ENCODE measurements around the gene PTEN.
"Not testable (repeated sequence)": the region's sequence is repeated elsewhere in the genome, so short reads cannot be mapped to it uniquely, and the experiment has no call there.

The PTEN gene

DNA sequence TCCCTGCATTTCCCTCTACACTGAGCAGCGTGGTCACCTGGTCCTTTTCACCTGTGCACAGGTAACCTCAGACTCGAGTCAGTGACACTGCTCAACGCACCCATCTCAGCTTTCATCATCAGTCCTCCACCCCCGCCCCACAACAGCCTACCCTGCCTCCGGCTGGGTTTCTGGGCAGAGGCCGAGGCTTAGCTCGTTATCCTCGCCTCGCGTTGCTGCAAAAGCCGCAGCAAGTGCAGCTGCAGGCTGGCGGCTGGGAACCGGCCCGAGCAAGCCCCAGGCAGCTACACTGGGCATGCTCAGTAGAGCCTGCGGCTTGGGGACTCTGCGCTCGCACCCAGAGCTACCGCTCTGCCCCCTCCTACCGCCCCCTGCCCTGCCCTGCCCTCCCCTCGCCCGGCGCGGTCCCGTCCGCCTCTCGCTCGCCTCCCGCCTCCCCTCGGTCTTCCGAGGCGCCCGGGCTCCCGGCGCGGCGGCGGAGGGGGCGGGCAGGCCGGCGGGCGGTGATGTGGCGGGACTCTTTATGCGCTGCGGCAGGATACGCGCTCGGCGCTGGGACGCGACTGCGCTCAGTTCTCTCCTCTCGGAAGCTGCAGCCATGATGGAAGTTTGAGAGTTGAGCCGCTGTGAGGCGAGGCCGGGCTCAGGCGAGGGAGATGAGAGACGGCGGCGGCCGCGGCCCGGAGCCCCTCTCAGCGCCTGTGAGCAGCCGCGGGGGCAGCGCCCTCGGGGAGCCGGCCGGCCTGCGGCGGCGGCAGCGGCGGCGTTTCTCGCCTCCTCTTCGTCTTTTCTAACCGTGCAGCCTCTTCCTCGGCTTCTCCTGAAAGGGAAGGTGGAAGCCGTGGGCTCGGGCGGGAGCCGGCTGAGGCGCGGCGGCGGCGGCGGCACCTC, at the start of gene PTEN, which contains the start of gene KLLN:
TSS of gene PTEN (plus strand) at position 573 of the 891 bp plus-strand sequence. CDS start 845 bp downstream, outside the sequence.
TSS of gene KLLN (minus strand) at position 481 of the 891 bp plus-strand sequence. CDS start 1,046 bp downstream, outside the sequence.
- peak; percentile 48 to 70 (median 64) for DNase-seq (ENCODE audit: low read depth in 2 of 3, low spot score in 2 of 3)

DNA sequence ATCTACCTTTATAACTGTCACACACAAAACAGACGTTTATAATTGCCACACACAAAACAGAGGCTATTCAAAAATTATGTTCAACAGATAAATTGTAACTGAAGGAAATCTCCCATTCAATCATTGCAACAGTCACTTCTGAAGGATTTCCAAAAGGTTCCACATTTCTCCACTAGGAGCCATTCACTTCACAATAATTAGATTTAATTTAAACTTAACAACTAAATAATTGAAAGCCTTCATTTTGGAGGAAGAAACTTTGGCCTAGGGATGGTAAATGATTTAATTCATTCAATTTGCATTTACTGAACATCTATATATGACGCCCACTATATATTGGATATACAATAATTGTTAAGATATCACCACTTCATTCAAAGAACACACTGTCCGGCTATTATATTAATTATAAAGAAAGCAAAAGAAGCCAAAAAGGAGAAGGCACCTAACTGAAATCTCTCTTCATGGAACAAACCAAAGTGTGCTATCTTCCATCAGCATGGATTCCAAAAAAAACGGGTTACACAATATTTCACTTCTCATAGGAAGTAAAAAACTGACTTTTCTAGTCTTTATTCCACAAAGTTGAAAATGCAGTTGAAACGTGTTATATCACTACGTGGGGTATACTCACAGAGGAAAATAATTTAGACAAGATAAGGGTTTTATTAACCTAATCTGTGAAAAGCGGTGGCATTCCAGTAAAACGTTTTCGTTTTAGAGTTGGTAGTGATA, 47.1 kb upstream of the PTEN start:
- DNase-seq (ENCODE audit: low read depth in 2 of 3, low spot score in 2 of 3), result no peak

DNA sequence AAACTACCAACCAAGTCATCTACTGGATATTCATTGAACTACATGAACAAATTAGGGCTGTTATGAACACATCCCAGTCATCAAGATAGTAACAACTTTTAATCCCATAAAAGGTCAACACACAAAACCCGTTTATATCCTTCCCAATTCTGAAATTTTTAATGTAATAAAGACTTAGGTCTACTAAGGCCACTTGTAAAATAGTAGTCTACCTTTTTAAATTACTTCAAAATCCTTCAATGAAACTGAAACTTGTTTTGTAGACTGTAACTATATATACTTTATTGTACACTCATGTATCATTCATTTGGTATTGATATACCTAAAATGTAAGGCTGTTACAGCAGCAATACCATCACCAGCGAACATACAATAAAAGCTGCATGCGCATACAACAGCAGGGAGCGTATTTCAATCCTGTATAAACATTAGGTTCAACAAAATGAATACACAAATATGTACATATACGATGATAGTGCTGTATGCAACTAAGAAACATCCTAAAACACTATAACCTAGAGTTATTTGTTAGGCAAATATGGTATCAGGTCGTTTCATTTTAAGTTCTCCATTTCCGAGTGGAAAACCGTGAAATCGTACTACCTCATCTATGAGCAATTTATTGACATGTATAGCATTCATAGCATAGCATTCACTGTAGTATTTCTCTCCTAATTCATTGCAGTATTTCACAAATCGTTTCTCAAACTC, 46.4 kb upstream of the PTEN start:
- no peak for DNase-seq (ENCODE audit: low read depth in 2 of 3, low spot score in 2 of 3)

DNA sequence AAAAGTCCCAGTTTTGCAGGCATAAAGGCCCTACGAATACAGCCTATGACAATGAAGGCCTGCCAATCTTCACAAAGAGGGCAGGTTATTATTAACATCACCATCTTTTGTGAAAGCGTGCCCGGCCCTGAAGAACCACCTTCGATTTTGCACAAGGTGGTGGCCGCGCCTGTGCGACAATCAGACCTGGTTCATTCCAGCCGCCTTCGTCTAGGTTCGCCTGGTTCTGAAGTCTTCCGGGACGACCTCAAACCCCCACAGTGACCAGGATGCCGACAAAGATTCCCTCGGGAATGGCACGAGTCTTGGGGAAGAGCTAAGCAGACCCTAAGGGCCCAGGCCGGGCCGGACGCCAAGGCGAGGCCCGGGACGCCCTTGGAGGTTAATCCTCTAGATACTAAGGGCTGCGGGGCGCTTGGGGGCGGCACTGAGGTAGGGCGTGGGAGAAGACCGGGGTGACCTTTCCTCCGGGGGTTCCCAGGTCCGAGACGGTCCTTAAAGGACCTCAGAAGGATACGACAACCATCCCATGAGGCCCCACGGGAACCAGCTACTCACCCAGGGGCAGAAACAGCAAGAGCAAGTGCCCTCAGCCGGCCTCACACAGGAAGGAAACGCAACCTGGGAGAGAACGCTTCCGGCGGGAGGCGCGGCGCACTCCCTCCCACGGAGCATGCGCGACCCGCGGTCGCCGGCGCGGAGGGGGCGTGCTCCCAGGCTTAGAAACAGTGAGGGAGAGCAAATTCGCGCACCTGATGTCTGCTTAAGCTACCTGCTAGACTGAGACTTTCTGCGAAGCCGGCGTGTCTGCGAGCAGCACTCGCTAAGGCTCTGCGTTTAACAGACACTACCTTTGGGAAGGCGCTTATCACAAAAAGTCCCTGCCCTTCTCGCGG, 45.6 kb upstream of the PTEN start, which contains the start of gene ATAD1:
TSS of gene ATAD1 (minus strand) at position 618 of the 896 bp plus-strand sequence. CDS start 3,627 bp downstream, outside the sequence.
- DNase-seq (ENCODE audit: low read depth in 2 of 3, low spot score in 2 of 3), result peak; percentile 64 to 87 (median 73)

DNA sequence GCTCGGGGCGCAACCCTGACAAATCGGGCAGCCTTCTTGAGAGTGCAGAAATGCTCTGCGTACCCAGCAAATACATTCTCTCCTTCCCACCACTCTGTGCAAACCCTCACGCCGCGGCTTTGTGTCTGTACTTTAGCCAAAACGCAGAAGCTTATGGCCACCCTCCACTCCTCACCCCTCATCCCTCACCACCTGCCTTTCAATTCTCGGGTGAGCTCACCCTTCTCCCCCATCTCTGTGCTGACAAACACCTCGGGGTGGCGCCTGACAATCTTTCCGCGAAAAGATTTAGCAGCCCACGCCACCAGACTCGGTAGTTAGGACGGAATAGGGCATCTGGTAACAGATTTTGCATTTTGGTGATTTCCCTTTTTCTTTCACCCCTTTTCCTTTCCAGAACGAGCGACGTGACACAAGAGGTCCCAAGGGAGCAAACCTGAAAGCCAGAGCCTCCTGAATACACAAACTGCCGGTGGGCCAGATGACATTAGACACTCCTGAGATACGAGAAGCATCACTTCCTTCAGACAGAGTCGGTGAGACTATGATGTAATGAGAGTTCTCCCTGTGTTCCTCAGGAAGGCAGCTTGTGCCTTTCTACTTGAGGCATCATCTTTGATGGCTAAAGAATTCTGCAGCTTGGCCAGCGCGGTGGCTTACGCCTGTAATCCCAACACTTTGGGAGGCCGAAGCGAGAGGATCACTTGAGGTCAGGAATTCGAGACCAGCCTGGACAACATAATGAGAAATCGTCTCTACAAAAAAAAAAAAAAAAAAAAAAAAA, 44.7 kb upstream of the PTEN start:
- peak; percentile 26 to 37 (median 28) for DNase-seq (ENCODE audit: low read depth in 2 of 3, low spot score in 2 of 3)

DNA sequence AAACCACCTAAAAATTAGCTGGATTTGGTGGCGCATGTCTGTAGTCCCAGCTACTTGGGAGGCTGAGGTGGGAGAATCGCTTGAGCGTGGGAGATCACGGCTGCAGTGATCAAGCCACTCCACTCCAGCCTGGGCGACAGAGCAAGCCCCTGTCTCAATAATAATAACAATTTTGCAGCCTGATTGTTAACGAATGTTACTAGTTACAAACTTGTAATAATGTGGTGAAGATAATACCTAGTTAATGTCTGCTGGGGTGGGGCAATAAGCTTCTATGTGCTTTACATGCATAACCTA, 44.2 kb upstream of the PTEN start:
- DNase-seq (ENCODE audit: low read depth in 2 of 3, low spot score in 2 of 3), result no peak

DNA sequence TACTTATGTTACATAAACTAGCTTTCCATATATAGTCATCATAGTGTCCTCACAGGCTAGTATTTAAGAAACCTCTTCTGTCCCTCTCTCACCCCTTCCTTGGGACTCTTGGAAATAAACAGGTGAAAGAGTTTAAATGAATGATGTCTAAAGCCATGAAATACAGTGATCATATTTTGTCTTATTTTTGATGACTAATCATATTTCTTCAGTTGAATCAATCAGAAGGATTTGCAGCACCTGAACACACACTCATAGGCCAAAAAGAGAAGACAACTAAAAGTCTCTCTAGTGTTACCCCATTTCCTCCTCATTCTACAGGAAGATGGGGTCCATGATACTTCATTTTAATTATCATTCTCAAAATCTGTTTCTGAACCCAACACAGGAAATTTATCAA, 36.8 kb upstream of the PTEN start:
- DNase-seq (ENCODE audit: low read depth in 2 of 3, low spot score in 2 of 3), result no peak

DNA sequence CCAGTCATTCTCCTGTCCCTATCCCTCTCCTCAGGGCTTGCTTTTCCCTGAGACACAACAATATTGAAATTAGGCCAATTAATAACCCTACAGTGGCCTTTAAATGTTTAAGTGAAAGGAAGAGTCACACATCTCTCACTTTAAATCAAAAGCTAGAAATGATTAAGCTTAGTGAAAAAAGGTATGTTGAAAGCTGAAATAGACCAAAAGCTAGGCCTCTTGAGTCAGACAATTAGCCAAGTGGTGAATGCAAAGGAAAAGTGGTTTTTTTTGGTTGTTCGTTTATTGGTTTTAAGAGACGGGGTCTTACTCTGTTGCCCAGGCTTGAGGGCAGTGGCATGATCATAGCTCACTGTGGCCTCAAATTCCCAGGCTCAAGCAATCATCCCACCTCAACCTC, 35.7 kb upstream of the PTEN start:
- DNase-seq (ENCODE audit: low read depth in 2 of 3, low spot score in 2 of 3), result no peak

DNA sequence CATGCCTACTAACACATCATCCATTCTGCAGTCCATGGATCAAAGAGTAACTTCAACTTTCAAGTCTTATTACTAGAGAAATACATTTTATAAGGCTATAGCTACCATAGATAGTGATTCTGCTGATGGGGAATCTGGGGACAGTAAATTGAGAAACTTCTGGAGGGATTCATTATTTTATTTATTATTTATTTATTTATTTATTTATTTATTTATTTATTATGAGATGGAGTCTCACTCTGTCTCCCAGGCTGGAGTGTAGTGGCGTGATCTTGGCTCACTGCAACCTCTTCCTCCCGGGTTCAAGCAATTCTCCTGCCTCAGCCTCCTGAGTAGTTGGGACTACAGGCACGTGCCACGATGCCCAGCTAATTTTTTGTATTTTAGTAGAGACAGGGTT, 34.4 kb upstream of the PTEN start:
- not testable (repeated sequence) for DNase-seq (ENCODE audit: low read depth in 2 of 3, low spot score in 2 of 3)

DNA sequence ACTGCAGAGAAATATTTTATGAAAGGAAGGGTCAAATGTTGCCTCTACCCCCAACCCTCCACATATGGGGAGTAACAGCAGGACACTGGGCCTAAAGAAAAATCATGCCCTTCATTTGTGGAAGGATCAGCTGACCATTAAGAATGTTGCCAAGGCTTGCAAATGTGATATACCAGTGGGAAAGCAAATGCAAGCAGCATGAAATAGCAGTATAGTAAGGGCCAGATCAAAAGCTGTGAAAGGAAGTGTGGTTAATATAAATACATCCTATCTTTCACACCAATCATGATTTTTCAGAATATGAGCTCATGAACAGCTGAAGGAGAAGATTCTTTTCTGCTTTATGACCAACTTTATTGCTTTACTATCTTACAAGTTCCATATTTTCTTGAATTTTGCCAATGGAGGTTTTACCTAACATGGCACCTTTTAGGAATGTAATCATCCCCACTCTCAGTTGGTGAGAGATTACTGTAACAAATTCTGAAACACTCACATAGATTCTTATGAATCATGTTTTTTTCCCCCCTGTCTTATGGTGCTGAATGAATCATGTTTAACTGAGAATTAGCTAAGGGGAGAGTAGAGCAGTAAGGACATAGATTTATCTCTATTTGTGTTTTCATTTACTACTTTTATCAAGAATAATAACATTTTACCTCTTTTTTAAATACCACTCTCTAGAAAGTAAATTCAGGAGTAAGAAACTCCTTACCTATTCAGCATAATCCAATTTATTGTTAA, 33.3 kb upstream of the PTEN start:
- no peak for DNase-seq (ENCODE audit: low read depth in 2 of 3, low spot score in 2 of 3)

DNA sequence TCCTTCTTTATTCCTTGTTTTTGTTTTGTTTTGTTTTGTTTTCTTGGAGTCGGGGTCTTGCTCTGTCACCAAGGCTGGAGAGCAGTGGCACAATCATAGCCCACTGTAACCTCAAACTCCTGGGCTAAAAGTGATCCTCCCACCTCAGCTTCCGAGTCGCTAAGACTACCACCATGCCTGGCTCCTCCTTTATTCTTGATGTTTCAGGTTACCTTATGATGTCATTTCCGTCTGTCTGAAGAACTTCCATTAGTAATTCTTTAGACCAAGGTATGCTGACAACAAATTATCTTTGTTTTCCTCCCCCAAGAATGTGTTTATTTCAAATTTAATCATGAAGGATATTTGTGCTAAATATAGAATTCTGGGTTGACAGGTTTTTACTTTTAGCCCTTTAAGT, 27.3 kb upstream of the PTEN start:
- DNase-seq (ENCODE audit: low read depth in 2 of 3, low spot score in 2 of 3), result no peak

DNA sequence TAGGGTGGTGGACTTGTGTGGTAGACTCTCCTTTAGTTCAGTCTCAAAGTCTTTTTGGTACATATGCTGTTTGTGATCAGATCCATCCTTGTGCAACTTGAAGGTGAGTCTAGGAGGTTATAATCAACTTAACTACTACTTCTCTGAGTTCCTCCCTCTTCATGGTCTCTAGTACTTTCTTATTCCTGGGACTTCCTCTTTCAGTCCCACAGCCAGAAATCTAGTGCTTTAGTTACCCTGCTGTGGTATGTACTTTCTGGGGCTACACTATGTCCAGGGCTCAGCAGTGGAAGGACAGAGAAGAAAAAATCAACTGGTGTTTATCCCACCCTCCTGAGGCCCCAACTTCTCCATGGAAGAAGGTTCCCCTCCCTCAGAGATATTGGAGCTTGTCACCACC, 26.0 kb upstream of the PTEN start:
- DNase-seq (ENCODE audit: low read depth in 2 of 3, low spot score in 2 of 3), result no peak

DNA sequence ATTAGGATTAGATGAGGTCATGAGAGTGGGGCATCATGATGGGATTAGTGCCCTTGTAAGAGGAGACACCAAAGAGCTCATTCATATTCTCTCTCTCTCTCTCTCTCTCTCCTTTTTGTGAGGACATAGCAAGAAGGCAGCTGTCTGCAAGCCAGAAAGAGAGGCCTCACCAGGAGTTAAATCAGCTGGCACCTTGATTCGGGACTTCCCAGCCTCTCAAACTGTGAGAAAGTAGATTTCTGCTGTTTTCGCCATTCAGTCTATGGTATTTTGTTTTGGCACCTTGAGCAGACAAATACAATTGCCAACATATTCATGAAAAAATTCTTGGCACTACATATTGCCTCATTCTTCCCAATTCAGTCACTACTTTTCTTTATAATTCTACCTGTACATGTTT, 24.8 kb upstream of the PTEN start:
- DNase-seq (ENCODE audit: low read depth in 2 of 3, low spot score in 2 of 3), result no peak

DNA sequence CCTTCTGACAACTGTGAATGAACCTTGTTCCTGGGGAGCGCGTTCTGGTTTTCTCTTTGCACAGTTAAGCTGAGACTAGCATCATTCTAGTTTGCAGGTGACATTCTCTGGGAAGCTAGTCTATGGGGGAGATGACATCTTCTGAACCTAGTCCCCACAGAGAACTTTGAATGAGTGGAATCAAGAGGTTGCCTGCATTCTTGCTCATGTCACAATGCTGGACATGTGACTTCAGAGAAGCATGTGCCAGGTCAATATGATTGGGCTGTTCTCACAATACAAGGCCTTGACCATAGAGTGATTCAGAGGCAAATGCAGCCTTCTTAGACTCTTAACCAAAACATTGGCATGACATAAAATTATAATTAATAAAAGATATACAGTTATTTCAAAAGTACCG, 22.2 kb upstream of the PTEN start:
- no peak for DNase-seq (ENCODE audit: low read depth in 2 of 3, low spot score in 2 of 3)

DNA sequence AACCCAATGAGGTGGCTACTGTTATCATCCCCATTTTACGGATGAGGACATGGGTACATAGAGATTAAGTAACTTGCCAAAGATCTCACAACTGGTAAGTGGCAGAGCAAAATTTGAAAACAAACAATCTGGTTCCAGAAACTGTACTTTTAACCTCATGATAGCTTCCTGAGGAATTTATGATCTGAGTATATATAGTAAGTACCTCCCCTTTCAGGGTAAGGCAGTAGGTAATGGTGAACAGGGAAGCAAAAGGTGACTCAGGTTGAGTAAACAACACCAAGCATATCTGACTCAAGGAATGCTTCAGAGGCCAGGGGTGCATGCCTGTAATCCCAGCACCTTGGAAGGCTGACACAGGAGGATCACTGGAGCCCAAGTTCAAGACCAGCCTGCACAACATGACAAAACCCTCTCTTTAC, 21.2 kb upstream of the PTEN start:
- no peak for DNase-seq (ENCODE audit: low read depth in 2 of 3, low spot score in 2 of 3)

DNA sequence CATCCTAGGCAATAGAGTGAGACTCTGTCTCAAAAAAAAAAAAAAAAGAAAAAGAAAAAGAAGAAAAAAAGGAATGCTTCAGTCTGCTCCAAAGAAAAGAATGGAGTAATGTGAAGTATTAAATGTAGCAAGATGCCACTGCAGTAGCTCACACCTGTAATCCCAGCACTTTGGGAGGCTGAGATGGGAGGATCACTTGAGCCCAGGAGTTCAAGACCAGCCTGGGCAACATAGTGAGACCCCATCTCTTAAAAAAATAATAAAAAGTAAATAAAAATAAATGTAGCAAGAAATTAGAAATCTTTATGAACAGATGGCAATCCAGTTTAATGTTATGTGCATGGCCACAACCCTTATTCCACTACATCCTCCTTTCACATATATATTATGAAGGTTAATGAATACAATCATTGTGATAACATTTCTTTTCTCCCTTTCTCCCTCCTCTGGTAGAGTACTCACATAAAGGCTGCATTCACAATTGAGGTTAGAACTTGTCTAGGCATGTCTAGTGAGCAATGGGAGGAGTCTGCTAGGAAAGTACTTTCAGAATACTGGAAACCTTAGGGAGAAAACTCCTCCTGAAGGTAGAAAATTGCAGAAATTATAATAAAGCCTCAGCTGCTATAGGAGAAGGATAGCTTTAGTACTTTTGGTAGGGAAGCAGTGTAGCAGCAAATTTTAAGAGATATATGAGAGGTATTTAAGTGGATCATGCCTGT, 20.5 kb upstream of the PTEN start:
- DNase-seq (ENCODE audit: low read depth in 2 of 3, low spot score in 2 of 3), result no peak

DNA sequence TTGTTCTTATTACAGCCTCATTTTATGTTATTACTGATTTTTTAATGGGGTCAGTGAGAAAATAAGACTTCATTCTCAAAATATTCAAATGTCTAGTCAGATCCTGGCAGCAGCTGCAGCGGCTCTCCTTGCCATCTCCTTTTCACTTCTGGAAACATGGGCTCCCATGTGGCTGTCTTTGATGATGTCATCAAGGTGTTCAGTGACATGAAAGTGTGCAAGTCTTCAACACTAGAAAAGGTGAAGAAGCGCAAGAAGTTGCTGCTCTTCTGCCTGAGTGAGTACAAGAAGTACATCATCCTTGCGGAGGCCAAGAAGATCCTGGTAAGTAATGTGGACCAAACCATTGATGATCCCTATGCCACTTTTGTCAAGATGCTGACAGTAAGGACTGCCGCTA, 19.7 kb upstream of the PTEN start:
- no peak for DNase-seq (ENCODE audit: low read depth in 2 of 3, low spot score in 2 of 3)

DNA sequence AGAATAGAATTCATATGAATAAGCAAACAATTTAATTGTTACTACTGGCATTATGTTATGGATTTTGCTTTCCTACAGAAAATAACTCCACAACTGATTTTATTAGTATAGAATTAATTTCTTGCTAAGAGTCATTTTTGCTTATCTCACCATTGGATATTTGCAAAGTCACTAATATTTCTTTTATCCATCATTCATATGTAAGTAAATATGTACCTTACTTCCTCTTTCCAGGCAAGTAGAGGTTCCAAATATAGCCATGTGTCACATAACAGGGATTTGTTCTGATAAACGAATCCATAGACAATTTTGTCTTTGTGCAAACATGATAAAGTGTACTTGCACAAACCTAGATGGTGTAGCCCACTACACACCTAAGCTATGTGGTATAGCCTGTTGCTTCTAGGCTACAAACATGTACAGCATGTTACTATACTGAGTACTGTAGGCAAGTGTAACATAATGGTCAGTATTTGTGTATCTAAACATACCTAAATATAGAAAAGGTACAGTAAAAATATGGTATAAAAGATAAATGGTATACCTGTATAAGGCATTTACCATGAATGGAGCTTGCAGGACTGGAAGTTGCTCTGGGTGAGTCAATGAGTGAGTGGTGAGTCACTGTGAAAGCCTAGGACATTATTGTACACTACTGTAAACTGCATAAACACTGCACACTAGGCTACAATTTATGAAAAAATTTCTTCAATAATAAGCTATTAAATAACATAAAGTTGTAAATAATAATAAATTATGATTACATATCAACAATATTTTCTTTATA, 18.4 kb upstream of the PTEN start:
- no peak for DNase-seq (ENCODE audit: low read depth in 2 of 3, low spot score in 2 of 3)
